HG02678 (cell line): ENCODE measurements around the gene PKIG.
"Not testable (repeated sequence)": the region's sequence is repeated elsewhere in the genome, so short reads cannot be mapped to it uniquely, and the experiment has no call there.

Source experiments
- ATAC-seq: cut with Tn5 transposase; IDR thresholded peaks from one replicate; pipeline ENCODE4 v1.9.1; 2021; ENCODE audit warnings: mild to moderate bottlenecking, moderate library complexity; ENCODE audit not compliant: unreplicated experiment

PKIG gene

DNA sequence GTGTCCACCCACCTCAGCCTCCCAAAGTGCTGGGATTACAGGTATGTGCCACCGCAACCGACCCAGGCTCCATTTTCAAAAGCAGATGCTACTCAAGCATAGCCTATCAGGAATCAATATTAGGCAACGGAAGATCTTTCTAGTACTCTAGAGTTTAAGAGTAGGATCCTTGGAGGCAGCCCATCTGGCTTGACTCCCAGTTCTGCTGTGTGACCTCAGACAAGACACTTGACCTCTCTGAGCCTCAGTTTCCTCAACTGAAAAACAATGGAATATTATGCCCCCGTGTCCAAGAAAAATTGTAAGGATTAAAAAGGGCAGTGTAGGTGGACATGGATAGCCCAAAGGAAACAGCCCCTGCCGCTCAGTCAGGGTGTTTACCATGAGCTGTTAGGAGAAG lies 54.7 kb downstream of the PKIG start:
- no peak for ATAC-seq

DNA sequence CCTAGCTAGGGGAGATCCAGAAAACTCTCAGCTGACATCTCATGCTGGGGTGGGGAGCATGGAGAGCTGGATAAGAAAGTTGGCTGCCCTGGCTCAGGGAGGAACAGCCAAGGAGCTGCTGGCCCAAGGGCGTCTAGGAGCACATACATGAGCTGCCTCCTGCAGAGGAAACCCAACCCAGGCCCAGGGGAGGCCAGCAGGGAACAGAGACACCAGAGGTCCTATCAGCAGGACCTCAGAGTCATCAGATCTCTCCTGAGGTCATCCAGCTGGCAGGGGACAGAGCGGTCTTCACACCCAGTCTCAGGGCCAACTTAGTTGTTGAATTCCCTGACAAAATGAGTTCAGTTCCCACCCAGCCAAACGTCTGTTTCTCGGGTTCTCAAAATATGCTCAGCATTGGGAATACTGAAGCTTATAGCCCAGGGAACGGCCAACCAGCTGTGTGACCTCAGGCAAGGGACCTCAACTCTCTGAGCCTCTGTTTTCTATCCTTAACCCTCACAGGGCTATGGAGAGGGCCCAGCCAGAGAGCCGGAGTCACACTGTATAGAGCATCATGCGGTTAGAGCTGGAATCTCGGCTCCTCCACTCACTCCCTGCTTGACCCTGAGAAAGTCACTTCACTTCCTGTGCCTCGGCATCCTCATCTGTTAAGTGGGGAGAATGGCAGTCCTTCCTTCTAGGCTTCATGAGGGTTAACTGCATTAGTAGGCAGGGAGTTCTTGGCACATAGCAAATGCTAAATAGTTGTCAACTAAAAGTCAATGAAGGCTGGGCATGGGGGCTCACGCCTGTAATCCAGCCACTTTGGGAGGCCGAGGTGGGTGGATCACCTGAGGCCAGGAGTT lies 55.4 kb downstream of the PKIG start:
- no peak for ATAC-seq

DNA sequence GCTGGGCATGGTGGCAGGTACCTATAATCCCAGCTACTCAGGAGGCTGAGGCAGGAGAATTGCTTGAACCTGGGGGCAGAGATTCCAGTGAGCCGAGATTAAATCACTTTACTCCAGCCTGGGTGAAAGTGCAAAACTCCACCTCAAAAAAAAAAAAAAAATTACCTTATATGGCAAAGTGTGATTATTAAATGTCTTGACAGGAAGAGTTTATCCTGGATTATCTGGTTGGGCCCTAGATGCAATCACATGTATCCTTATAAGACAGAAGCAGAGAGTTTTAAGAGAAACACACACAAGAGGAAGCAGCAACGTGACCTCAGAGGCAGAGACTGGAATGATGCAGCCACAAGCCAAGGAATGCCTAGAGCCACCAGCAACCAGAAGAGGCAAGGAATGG lies 58.1 kb downstream of the PKIG start:
- ATAC-seq: no peak

DNA sequence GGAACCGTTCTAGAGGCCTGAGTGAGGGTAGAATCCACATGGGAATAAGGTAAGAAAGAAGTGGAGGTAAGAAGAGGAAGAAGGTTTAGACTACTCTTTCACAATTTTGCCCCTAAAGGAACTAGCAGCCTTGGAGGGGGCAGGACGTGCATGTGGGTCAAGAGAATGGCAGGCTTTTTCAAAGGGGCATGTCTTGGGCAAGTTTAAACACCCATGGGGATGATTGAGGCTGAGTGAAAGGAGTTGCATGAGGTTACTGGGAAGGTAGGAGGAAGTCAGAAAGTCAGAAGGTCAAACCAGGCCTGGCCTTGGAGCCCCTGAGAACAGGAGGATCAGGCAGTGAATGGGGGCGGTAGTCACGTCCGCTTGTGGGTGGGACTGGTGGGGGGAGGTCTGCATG lies 58.9 kb downstream of the PKIG start:
- ATAC-seq: no peak

DNA sequence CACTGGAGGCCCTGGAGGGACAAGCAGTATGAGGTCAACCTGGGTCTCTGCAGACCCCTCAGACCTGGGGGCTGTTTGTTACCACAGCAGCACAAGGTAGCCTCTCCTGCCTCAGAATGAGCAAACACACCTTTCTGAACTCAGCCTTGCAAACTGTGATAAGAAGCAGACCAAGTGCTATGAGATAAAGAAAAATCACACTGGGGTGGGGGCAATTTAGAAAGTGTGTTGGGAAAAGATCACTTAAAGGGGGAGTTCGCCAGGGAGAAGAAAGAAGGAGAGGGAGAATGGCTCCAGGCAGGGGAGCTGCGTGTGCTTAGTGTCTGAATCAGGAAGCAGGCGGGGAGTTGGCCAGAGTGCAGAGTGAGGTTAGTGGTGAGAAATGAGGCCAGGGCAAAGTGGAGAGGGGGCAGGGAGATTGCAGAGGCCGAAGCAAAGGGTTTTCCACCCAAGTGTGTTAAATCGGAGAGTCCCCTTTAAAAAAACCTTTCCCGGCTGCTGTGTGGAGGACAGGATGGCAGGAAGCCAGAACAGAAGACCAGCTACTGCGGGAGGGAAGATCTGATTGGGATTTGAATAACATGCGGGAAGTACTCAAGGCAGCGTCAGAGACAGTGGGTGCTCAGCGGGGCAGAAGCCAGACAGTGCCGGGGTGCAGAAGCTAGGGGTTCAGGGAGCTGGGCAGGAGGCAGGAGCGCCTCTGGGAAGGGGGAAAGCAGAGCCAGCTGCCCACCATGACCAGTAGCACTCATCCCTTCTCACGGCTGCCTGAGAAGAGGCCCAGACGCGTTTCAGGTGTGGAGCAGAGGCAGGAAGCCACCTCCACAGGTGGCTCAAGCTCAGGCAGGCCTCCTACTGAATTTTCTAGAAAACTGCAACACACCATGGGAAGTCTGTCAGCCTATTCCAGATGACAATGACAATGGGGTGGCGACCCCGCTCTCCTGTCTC lies 60.1 kb downstream of the PKIG start:
- ATAC-seq: peak; percentile 26

DNA sequence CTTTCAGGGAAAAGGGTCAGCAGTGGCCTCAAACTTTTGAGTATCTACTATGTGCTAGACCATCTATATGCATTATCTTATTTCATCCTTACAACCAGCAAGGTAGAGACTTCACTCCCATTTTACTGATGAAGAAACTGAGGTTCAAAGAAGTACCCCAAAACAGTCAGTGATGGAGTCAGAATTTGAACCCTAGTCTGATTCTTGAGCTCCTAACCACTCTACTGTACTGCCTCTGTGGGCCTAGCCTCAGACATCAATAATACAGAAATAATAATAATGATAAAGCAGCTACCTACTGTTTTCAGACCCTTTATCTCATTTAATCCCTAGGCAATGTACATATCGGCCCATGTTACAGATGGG lies 60.8 kb downstream of the PKIG start:
- no peak for ATAC-seq

DNA sequence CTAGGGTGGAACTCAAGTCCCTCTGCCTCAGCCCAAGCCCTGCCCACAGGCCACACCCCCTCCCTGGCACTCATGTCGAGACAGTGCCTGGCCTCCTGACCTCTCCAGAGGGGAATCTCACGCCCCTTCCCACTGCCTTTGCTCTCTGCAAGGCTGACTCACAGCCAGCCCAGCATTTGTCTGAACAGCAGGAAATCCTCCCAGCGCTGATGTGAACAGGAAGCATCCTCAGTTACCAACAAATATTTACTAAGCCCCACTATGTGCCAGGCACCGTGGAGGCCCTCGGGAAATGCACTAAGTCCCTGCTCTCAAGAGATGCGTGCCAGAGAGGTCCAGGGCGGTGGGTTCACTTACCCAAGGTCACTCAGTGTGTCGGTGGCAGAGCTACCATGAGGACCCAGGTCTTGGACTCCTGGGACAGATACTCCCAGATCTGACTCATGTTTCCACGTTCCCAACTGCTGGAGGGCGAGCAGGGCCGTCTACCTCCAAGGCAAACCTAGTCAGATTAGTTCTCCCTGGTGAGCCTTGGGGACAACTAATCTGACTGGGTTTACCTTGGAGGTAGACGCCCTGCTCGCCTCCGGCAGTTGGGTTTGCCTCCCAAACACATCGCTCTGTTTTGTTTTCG lies 61.3 kb downstream of the PKIG start:
- no peak for ATAC-seq

DNA sequence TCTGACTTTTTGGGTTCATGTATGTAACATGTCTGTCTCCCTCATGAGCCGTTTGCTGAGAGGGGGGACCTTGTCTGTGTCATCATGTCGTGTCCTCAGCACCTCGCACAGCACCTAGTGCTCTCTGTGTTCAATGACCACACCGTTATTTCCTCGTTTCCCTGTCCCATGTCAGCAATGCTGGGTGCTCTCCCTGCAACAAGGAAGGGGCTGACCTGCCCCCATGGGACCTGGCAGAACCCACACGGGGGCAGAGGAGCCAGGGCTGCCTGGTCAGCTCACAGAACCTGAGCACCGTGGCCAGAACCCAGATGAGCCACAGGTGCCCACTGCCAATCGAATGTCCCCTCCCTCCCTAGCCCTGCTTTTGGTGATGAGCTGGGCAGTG lies 61.8 kb downstream of the PKIG start:
- ATAC-seq: no peak

DNA sequence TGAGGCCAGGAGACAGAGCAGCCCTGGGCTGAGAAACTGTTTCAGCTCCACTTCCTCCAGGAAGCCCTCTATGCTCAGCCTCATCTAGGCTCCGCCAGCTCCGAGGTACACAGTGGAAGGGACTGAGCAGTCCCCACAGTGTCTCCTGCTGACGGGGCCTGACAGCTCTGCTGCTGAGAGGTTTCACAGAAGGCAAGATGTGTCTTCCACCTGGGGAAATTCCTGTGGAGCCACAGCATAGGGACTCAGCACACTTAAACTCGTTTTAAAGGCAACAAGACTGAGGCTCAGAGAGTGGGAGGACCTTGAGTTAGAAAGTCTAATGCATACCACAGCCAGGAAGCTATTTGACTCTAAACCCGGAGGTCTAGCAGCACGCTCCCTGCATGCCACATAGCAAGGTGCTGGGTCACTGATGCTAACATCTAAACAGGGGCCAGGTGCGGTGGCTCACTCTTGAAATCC lies 62.3 kb downstream of the PKIG start:
- no peak for ATAC-seq

DNA sequence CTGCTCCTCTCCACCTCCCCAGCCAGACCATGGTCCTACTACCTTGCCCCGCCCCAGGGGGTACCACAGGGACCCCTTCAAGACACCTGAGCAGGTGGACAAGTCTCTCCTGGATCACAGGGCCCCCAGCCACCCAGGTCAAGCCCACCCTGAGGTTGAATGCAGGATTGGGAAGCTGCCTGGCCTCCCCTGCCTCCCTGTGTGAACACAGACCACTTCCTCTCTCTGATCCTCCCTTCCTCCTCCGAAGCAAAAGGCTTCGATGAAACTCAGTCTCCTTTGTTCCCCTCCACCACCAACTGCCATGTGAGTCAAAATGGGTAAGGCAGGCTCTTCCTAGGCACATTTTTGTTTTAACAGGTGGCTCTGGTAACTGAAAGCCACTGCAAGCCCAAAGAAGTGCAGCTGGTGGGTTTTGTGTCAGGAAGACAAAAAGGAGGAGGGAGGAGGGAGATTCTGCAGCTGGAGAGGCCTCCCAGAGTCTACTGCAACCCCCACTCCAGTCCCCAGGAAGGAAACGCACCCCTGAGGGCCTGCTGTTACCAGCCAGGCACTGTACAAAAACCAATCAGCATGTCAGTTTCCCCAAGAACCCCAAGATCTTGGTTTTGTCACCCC lies 63.8 kb downstream of the PKIG start:
- peak; percentile 19 for ATAC-seq

DNA sequence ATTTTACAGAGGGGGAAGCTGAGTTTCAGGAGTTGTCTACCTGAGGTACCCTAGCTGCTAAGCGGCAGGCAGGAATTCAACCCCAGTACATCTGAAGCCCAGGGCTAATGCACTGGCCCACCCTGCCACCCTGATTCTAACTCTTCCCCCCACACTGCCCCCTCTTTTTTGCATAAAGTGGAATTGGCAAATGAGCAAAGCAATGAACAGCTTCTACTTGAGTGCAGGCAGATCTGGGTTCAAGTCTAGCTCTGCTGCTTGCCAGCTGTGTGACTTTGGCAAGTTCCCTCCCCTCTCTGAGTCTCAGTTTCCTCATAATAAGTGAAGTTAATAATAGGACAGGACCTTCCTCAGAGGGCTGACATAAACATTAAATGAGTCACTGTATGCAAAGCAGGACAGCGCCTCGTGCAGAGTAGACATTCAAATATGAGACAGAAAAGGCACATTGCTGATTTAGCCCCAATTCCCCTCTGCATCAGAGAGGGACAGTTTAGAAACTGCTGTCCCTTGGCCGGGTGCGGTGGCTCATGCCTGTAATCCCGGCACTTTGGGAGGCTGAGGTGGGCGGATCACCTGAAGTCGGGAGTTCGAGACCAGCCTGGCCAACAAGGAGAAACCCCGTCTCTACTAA lies 64.4 kb downstream of the PKIG start:
- ATAC-seq: peak; percentile 53

DNA sequence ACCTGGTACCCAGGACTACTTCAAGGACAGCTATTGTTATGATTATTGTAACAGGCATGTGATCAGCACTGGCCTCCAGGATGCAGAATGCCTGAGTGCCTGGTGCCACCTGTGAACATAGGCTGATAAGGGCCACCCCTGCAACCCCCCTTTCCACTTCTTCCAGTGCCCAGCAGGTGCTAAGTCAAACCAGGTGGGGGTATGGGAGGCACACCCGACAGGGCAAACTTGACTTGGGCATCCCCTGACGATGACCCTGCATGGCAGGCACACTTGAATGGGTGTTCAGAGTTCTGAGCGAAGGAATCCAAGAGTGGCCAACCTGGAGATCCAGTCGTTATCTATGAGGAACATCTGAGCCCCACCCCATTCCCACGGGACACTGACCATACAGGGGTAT lies 65.7 kb downstream of the PKIG start:
- no peak for ATAC-seq

DNA sequence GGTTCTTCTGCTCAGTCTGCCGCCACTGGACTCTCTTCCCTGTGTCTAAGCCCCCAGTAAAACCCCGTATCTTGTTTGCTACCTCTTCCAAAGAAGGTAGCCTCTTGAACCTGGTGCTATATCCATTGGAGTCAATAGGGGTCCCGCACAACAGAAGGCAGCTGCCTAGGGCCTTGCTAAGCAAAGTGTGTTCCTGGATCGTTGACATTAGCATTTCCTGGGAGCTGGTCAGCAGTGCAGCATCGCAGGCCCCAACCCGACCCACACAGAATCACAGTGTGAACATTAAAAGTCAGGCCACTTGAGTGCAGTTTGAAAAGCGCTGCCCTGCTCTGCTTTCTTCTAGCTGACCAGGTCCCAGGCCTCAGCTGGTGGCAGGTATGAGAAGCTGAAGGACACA lies 66.2 kb downstream of the PKIG start:
- no peak for ATAC-seq

DNA sequence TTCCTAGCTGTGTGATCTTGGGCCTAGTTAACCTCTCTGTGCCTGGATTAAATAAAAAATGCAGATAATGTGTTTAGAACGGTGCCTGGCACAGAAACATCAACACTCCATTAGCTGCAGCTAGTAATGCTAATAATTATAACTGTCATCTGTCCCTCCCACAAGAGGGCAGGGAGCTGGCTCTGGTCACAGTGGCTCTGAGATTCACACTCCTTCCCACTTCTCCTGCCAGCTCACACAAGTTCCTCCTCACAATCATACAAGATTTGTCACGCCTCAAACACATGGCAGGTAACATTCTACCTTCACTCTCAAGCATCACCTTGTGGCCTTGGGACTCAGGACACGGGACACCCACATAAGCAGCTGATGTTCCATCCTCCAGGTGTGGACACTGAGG lies 66.7 kb downstream of the PKIG start:
- no peak for ATAC-seq

DNA sequence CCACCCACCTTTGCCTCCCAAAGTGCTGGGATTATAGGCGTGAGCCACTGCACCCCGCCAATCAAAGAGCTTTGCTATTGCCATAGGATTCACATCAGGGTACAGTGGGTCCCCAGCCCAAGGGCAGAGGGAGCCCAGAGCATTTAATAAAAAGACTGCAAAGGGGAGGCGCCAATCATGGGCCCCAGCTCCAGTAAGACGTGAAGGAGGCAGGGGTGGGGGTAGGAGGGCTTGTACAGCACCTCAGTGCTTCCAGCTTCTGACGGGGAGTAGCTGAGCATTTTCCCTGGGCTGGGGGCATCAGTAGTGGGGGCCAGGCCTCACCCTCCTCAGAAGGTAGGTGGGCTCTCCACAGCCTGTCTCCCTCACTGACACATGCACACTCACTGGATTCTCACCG lies 67.6 kb downstream of the PKIG start:
- ATAC-seq: no peak

DNA sequence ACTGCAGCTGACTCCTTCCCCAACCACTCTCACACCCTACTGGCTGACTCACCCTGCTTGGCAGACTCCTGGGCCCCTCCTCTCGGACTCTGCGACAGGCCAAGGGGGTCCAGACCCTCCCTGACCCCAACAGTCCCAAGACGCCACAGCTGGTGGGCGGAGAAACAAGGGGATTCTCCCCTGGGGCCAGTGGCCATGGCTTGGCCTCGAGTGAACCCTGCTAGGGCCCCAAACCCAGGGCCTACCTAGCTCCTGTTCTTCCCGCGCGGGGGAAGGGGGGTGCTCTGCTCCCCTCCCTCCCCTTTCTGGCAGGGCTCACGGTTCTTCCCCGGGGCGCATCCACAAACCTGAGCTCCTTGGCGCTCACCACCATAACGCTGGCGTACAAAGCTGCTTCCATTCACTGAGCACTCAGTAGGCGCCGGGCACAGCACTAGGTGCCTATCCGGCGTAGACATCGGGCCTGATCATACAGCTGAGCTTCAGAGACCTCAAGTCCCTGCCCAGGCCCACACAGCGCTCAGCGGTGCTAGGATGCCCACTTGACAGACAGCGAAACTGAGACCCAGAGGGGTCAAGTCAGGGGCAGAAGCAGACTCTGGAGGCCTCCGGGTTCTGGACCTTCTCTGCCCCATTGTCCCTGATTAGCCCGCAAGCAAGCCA lies 68.5 kb downstream of the PKIG start:
- ATAC-seq: no peak

DNA sequence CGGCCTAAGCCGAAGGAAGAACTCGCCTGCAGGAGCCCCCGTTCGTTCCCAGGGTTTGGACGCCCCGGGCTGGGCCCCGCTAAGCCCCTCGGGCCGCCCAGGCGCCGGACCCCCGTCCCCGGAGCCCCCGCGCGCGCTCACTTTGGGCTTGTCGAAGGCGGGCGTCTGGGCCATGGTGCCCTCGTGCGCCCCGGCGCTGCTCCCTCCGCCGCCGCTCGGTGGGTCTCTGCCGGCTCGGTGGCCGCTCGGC lies 69.0 kb downstream of the PKIG start:
- ATAC-seq: no peak

DNA sequence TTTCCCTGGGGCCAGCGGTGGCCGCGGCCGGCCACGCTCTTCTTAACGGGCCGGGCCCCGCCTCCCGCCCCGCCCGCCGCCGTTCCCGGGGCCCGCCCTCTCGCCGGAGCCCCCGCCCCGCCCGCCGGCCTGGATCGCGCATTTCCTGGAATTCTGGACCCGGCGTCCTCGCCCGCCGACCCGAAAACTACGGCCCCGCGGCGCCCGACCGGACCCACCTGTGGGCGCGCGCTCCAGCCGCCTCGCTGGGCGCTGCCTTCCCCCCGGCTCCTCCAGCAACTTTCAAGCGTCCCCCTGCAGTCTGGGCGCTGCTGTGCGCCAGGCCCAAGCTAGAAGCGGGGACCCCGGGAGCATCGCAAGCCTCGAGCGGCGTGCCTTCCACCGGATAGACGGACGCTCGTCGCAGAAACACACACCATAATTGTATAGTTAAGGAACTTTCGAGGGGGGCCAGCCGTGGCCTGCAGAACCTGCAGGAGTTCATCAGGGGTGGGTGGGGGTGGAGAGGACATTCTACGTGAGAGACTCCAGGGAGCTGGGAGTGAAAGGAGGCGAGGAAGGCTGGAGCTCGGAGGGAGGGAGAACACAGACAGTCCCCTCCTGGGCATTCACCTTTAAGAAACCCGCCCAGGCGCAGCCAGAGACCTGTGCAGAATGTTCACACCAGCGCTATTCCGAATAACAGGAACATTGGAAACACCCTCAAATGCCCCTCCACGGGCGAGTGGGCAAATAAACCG lies 69.5 kb downstream of the PKIG start, which contains the start of gene ADA:
Gene ADA, minus strand, starts transcription at position 16 of the 740 bp plus-strand sequence. CDS start 92 bp downstream, outside the sequence.
- ATAC-seq: no peak

DNA sequence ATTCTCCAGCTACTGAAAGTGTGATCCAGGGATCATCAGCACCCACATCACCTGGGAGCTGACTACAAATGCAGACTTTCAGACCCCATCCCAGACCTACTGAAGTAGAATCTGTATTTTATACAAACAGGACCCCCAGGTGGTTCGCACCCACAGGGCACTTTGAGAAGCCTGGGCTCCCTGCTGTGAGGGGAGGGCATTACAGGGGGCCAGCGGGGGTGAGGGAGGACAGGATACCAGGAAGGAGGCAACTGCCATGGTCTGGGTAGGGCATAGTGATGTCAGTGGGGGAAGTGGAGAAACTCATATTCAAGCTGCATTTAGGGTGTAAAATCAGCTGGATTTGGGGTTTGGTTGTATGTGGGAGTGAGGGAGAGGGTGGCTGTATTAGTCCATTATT lies 71.2 kb downstream of the PKIG start:
- no peak for ATAC-seq

DNA sequence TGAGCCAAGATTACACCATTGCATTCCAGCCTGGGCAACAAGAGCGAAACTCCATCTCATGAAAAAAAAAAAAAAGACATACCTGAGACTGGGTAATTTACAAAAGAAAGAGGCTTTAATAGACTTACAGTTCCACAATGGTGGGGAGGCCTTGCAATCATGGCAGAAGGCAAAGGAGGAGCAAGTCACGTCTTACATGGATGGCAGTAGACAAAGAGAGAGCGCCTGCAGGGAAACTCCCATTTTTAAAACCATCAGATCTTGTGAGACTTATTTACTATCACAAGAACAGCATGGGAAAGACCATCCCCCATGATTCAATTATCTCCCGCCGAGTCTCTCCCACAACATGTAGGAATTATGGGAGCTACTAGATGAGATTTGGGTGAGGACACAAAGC lies 71.8 kb downstream of the PKIG start:
- not testable (repeated sequence) for ATAC-seq
